HG02938 (cell line): ENCODE data around the gene TRAF3IP1.
A peak's percentile ranks its signal among the peaks of the same experiment; 100 is the strongest.
"Not testable (repeated sequence)": the region's sequence is repeated elsewhere in the genome, so short reads cannot be mapped to it uniquely, and the experiment has no call there.

Source experiments
- ATAC-seq: cut with Tn5 transposase; IDR thresholded peaks from one replicate; pipeline ENCODE4 v1.9.1; 2021; ENCODE audit warnings: mild to moderate bottlenecking, moderate library complexity; ENCODE audit not compliant: unreplicated experiment

The TRAF3IP1 gene, protein sequence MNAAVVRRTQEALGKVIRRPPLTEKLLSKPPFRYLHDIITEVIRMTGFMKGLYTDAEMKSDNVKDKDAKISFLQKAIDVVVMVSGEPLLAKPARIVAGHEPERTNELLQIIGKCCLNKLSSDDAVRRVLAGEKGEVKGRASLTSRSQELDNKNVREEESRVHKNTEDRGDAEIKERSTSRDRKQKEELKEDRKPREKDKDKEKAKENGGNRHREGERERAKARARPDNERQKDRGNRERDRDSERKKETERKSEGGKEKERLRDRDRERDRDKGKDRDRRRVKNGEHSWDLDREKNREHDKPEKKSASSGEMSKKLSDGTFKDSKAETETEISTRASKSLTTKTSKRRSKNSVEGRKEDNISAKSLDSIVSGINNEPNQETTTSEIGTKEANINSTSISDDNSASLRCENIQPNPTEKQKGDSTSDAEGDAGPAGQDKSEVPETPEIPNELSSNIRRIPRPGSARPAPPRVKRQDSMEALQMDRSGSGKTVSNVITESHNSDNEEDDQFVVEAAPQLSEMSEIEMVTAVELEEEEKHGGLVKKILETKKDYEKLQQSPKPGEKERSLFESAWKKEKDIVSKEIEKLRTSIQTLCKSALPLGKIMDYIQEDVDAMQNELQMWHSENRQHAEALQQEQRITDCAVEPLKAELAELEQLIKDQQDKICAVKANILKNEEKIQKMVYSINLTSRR

DNA sequence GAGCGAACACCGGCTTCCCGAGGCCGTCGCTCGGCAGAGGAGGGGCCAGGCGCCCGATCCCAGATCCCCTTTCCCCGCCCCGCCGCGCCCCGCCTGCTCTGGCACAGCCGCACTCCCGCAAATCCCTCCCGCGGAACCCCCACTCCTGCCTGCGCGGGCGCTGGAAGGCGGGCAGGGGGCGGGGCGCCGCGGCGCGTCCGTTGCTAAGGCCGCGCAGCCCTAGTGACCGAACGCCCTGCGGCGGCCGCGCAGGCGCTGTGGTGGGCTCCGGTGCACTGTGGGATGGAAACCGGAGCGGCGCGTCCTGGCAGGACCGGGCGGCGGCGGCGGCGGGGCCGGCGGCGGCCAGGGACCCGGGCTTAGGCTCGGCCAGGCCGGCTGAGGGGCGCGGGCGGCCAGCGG, at the start of gene TRAF3IP1:
TRAF3IP1 (plus strand) TSS at position 273 of the 402 bp plus-strand sequence. CDS start 145 bp downstream, outside the sequence.
- peak; percentile 89 for ATAC-seq

DNA sequence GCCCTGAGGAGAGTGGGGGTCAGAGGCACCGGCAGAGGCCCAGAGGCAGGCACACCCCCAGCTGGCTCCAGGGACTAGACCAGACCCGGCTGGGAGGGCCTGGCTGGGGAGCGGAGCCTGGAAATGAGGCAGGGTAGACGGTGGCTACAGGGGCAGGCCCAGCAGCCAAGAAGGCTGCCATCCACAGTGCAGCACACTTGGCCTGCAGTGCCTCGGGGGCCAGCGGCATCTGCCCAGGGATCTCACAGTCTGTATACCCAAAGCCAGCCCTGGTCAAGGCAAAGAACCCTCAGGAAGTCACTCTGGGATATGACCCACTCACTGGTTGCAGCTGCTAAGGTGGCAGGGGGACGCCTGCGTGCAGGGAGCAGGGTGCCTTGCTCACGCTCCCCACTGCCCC, 49.7 kb upstream of the TRAF3IP1 start:
- ATAC-seq = no peak

DNA sequence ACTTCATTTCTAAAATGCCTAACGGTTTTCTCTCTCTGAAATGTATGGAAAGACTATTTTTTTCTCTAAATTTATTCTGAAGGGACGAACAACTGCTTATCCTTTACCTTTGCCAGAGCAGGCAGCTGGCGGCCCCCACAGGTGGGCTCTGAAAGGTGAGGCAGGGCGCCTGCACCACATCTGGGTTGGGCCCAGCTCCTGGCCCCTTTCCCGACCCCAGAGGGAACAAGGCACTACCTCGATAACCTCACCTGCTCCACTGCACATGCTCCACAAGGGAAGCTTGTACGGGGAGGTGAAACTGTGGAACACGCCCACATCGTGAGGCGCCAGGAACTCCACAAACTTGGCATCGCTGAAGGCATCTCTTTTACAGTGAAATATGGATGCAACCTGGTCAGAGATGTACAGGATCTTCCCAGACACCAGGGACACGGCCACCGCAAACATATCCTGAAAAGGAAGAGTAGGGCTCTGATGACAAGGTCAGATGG, 49.2 kb upstream of the TRAF3IP1 start:
- no peak for ATAC-seq

DNA sequence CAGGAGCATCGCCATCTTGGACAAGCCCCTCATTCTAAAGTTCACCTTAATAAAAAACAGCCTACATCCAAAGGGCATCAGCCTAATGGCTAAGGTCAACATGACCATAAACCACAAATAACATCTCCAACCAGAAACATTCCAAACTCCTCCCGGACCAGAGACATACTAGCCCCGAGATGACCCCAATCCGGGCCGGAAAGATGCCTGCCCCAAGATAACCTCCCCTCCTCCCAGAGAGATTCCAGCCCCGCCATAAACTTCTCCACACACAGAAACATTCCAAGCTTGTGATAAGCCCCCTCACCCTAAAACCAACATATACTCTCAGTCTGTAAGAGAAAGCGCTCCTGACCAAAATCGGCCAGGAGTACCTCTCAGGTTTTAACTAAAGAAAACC, 48.6 kb upstream of the TRAF3IP1 start:
- ATAC-seq = not testable (repeated sequence)

DNA sequence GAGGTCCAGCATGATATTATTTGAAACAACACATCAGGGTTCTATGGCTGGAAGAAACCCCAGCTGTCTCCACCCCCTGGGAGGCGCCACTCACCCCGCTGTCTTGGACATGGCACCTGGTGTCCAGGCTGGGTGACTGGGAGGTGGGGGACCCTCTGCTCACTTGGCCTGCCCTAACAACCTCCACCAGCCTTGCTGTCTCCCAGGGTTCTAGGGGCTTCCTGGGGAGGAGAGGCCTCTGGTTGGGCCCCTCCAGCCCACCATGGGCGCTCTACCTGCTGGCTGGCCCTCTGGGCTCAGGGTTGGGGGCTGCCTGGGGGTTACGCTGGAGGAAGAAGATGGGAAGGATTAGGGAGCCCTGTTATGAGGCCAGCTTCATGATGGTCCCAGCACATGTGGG, 48.2 kb upstream of the TRAF3IP1 start:
- ATAC-seq = no peak

DNA sequence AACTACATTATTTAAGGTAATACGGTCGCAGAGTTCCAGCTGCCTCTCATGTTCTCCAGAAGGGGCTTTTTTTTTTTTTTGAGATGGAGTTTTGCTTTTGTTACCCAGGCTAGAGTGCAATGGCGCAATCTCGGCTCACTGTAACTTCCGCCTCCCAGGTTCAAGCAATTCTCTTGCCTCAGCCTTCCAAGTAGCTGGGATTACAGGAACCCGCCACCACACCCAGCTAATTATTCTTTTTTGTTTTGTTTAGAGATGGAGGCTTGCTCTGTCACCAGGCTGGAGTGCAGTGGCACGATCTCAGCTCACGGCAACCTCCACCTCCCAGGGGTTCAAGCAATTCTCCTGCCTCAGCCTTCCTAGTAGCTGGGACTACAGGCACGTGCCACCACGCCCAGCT, 46.9 kb upstream of the TRAF3IP1 start:
- ATAC-seq = not testable (repeated sequence)

DNA sequence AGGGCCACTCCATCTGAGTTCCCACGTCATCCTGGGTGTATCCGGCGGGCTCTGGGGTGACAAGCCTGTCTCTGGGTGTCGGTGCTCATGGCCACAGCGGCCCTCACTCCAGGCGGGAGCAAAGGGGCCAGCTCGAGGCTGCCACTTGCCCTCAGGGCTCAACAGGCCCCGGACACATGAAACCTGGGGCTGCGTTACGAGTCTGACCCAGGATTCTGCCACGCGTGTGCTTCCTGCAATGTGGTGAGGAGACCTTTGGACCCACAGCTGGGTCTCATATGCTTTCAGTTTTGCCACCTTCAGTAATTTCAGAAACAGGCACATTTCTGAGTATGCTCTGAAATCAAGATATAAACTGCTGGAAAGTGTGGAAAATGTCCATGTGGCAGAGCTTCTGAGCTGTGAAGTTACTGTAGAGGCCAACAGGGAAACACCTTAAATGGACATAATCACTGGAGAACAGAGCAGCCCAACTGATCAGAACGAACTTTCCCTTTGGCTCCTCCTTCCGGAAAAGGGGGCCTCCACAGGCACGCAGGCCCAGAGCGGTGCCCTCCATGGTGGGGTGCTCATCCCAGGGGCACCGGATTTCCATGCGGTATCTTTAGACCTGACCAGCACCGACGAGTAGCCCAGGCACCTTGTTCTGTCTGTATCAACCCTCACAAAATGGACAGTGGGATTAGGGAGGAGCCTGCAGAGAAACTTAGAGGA, 46.0 kb upstream of the TRAF3IP1 start:
- no peak for ATAC-seq

DNA sequence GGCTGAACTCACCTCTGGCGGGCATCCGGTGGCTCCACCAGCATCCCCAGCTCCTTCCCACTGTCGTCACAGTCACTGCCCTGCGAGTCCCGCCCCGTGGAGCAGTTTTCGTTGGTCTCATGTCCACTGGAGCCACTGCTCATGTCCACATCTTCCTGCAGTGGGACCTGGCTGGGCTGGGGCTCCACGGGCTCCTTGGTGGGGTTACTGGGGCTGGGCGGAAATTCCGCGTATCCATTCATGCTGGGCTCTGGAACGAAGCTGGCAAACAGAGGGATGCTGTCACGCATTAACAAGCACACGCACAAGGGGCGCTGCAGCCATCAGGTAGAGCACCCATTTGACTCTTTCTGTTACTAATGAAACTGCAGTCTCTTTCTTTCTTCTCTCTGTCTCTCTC, 42.6 kb upstream of the TRAF3IP1 start:
- no peak for ATAC-seq

DNA sequence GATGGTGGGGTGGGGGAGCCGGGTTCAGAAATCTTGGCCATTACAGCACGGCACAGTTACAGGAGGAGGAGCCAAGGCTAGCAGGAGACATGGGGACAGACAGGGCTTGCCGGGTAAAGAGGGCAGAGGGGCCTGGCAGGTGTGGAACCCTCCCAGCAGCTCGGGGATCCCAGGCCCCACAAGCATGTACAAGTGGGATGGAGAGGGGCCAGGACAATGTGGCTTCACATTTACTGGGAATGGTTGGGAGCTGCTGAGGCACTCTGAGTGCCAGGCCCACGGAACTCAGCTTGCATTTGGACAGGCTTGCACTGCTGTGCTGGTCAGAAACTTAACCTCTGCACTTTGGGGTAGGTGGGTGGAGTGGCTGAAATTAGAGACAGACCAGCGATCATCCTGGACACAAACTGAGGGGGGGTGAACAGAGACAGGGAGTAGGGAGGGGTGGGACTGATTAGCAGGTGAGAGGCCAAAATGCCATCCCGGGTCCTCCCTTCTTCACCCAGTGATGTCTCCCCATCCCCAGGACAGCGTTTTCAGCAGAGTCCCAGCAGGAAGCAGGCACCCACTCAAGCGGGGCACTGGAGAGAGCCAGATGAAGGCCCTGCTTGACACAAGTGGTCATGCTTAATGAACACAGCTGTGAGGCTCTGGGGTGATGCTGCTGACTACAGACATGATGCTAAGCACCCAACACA, 41.5 kb upstream of the TRAF3IP1 start:
- ATAC-seq = no peak

DNA sequence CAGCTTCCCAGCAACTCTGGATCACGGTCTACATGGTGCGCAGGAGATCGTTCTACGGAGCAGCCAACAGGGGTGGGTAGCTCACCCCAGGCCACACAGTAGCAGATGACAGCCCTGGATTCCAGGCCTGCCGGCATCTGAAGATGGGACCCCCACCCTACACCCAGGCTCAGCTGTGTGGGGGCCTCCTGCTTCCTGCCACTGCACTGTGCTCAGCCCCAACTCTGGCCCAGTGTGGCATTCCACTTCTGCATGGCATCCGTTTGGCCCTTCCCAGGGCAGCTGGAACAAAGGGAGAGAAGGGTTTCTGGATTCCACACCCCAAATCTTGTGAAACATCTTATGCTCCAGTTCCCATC, 41.0 kb upstream of the TRAF3IP1 start:
- ATAC-seq = no peak

DNA sequence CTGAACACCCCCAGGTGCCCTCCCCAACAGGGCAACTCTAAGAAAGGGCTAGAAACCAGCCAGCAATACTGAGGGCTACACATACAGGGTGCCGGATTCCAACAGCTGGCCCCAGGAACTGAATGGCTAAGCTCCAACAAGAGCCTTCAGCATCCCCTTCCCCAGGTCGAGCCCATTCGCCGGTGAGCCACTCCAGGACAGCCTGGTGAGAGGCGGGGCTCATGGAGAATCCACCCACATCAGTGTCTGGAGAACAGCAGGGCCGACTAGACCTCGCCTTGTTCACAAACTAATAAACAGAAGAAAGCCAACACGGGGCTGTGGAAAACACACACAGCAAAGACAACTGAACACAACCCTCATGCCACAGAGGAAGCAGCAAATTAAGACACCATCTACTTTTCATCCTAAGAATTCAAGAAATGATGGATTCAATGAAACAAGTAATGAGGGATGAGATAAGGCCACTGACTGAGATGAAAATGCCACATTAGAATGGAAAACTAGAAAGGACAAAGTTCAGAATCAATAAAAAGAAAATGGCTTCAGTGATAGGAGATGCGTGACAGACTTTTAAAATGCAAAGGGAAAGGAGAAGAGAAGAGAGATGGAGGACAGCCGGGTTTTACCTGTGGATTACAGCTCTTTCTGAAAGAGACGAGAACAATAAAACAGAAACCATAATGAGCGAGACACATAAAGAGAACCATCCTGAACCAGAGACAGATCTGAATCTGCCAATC, 40.1 kb upstream of the TRAF3IP1 start:
- ATAC-seq = no peak

DNA sequence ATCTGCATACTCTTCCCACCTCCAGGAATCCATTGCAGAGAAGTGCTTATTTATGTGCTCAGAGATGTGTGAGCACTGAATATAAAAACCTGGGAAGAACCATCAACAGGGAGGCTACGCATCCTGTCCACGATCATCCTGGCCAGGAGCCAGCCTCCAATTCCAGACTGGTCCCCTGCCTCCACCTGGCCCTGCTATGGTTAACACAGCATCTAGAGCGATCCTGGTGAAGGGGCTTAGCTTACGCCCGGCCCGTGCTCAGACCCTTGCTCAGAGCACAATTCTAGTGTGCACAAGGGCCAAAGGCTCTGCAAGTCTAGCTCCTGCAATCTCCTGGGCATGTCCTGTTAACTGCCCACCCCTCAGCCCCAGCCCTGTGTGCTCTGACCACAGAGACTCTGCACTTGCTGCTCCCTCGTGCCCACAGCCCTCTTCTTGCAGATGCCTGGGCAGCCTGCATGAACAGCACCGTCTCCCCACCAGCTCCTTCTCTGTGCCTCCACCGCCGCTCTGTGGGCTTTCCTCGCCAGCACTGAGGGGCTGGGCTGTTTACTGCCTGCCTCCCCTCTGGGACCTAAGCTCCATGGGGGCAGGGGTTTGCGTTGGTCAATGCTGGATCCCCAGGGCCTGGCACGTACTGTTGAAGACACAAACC, 38.4 kb upstream of the TRAF3IP1 start:
- ATAC-seq = no peak

DNA sequence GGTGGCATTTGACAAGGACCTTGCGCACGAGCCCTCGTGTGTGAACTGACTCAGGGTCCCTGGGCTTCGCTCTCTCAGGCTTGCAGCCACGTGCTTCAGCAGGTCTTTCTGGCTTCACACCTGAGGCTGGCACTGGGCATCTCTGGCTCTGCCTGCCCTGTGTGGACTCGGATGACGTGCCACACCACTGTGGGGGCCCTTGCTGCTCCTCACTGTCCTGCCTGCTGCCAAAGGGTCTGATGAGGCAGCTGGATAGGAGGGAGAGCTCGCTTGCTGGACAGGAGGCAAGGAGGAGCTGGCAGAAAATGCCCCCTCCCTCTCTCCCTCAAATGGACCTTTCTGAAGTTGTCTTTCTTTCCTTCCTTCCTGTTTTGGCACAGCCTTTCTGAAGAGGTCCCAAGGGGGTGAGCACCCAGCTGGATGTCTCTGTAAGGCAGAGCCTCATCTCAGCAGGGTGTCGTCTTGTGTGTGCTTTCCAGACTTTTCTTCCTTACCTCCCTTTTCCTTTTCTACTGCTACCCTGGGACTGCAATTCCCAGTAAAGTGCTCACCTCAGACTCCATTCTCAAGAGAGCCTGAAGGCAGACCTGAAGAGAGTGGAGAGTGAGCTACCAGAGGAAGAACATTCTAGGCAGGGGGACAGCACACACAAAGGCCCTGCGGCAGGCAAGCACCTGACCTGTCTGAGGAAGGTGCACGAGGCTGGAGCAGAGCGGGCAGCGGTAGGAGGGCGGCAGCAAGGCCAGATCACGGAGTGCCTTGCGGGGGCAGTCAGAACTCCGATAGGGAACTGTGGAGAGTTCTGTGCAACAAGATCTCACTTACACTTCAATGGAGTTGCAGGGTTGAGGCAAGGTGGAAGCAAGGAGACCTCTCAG, 37.2 kb upstream of the TRAF3IP1 start:
- ATAC-seq = no peak

DNA sequence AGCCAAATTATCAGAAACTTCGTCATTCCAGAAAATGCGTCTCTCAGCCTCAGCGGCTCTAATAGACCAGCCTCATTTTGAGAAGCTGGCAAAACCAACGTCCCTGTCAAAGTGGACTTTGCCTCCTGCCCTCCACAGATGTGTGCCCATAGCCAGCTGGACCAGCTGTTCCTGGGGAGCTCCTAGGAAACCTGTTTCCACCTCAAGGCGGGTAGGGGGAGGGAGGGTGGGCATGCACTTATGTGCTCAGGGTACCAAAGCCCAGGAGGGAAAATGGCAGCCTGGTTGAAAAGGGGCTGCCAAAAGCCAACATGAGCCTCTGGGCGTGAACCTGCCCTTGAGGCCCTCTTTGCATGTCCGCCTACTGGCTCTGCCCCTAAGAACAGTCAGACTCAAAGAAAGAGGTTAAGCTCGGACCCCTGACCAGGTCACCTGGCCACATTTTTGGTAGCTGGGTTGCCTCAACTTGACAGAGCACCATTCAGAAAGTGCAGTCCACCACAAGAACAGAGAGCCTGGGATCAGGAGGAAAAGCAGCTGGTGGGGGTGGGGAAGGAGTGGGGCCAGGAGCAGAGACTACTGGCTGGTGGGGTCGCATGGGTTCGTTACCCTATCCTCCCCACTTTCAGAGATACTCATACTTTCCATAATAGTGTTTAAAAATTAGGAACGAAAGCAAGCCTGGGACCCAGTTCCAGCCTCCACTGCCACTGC, 35.4 kb upstream of the TRAF3IP1 start:
- ATAC-seq = no peak

DNA sequence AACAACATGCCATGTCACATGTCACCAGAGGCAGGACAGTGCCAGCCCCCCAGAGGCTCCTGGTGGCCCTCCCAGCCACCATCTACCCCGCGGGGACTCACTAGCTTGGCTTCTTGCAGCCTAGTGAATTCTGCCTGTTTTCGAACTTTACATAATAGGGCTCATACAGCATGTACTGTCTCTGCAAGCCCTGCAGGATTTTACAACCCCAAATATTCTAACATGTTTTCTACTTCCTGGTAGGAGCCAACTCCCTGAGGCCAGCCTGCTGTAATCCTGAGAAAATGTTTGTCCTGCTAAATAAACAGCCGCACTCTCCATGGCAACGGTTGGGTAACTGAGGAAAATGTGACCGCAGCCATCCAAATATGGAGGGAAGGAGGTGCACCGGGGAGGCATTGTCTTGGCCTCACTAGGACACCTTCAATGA, 34.6 kb upstream of the TRAF3IP1 start:
- no peak for ATAC-seq

DNA sequence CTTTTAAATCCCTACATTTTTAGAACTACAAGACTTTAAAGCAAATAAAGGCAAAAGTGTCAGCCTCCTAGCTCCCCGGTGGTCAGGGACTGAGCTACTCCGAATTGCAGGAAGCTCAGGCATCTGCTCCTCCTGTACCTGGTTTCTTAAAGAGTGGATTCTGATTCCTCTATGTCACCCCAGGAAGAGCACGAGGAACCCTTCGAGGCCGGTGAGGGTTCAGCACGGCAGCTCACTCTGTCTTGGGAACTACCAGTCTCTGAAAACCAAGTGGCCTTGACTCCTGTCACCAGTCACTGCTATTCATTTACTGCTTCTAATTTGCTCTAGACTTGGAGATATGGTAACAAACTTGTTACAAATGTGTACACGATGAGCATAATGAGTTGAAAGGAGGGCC, 34.2 kb upstream of the TRAF3IP1 start:
- no peak for ATAC-seq

DNA sequence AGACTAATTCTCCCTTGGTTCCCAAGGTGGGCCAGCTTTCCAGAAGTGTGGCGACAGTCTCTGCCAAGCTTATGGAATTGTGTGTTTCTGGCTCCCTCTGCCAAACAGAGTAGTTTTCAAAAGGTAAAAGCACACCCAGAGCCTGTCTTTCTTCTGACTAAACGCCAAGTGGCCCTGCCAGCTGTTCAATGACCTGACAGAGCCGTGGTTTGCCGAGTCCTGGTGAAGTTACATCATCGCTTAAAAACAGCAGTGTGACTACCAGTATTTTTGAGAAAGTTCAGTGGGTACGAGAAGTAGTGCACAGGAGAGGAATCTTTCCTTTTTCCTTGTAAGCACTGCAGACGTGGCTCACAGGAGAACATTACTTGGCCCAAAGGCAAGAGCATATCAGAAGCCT, 33.8 kb upstream of the TRAF3IP1 start:
- ATAC-seq = no peak
